Neural crest cell (in vitro differentiated cells): ENCODE data around the gene AFTPH. TPM values are rescaled to one million over a fixed set of nuclear protein-coding genes. Genes with fewer than 3 reads are reported as not detected.

Experiments
- DNase-seq: peaks from one replicate; pipeline ENCODE4 v3.0.0; 2021; ENCODE audit warnings: low read depth, mixed read lengths, low spot score
- H3K27ac Mint-ChIP-seq: one replicate; pipeline ENCODE4 v1.8.0; 2021; ENCODE audit warnings: mild to moderate bottlenecking, mixed read lengths; ENCODE audit not compliant: unreplicated experiment
- H3K27me3 Mint-ChIP-seq: 2 replicates; pipeline ENCODE4 v1.8.0; 2021; ENCODE audit warnings: low read depth, mild to moderate bottlenecking, mixed read lengths
- H3K36me3 Mint-ChIP-seq: 2 replicates; pipeline ENCODE4 v1.8.0; 2021; ENCODE audit warnings: low read depth, mild to moderate bottlenecking, mixed read lengths
- H3K4me1 Mint-ChIP-seq: 2 replicates; pipeline ENCODE4 v1.8.0; 2021; ENCODE audit warnings: mixed read lengths
- H3K4me3 Mint-ChIP-seq: one replicate; pipeline ENCODE4 v1.8.0; 2021; ENCODE audit warnings: mild to moderate bottlenecking, mixed read lengths
- H3K9me3 Mint-ChIP-seq: 2 replicates; pipeline ENCODE4 v1.8.0; 2021; ENCODE audit warnings: mixed read lengths
- long read RNA-seq: library from polyadenylated mRNA; unstranded; transcript quantifications from one replicate; pipeline ENCODE4 v2.0.0, GENCODE V29; 2020
- total RNA-seq: library from RNA; stranded (reverse); gene quantifications from 2 replicates; pipeline ENCODE4 v1.2.1, GENCODE V29; 2021
- TF ChIP-seq, protein P1 (sequence below): fragments of 200-600 bp; sonication (generic); conservative IDR thresholded peaks from 2 replicates; pipeline ENCODE4 v1.5.0; 2021; ENCODE audit warnings: antibody characterized with exemption, mild to moderate bottlenecking

The AFTPH gene, protein sequence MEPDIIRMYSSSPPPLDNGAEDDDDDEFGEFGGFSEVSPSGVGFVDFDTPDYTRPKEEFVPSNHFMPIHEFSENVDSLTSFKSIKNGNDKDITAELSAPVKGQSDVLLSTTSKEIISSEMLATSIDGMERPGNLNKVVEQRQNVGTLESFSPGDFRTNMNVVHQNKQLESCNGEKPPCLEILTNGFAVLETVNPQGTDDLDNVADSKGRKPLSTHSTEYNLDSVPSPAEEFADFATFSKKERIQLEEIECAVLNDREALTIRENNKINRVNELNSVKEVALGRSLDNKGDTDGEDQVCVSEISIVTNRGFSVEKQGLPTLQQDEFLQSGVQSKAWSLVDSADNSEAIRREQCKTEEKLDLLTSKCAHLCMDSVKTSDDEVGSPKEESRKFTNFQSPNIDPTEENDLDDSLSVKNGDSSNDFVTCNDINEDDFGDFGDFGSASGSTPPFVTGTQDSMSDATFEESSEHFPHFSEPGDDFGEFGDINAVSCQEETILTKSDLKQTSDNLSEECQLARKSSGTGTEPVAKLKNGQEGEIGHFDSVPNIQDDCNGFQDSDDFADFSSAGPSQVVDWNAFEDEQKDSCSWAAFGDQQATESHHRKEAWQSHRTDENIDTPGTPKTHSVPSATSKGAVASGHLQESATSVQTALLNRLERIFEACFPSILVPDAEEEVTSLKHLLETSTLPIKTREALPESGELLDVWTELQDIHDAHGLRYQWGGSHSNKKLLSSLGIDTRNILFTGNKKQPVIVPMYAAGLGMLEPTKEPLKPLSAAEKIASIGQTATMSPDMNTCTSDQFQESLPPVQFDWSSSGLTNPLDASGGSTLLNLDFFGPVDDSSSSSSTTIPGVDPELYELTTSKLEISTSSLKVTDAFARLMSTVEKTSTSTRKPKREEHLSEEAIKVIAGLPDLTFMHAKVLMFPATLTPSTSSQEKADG
- total RNA-seq = 14.6 and 17.3 TPM in 2 replicates
- long read RNA-seq, full-length matches to known transcripts = 3 of 21 reads
- long read RNA-seq, partial matches to known transcripts = 4 of 21 reads
- long read RNA-seq, other reads (novel, unspliced or antisense) = 14 of 21 reads

DNA sequence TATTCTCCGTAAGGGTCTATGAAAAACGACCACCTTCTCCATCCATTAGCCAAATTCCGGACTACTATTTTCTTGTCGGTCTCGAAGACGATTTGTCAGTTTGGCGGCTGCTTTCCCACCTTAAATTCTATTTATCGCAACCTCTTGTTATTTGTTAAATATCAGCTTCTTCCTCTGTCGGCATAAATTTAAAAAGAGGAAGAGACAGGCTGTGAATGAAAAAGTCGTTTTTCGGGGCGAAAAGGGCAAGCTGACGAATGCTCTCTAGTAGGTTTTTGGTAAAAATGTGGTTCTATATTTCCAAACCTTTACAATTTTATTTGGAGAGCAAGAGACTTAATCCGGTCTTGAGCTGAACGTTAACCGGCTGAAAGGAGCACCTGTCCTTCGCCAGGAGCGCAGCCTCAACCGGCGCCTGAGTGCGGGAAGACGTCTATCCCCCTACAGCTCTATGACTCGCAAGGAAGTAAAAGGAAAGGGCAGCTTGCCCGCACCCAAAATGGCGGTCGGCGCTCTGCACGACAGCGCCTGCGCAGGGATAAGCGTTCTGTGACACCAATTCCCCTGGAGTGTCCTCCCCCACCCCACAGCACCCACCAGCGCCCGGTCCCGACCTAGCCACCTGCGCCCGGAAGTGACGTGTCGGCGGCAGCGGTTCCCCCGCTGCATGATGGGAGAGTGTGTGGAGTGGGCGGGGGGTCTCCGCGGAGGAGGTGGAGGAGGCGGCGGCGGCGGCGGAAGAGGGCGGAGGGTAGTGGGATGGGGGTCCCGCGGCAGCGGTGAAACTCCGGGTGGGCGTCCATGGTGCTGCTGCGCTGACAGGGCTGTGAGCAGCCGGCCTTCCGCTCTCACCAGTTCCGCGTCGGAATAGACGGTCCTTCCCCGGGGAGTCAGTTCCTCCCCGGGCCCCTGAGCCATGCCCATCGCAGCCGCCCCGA lies at the start of gene AFTPH:
TSS of gene AFTPH (plus strand) at position 663 of the 938 bp plus-strand sequence. CDS start 27,147 bp downstream, outside the sequence.
- Mint-ChIP-seq H3K27me3 (no peaks in the 10 kb centered on the region), H3K27ac (peak within 1 kb of the TSS; percentile 98), H3K4me3 (peak within 1 kb of the TSS; percentile 100), H3K36me3 (no peaks in the 10 kb centered on the region), H3K4me1 (peaks cover 27% of the 10 kb centered on the region), H3K9me3 (no peaks in the 10 kb centered on the region)
- peak; percentile 96 for DNase-seq
- TF ChIP-seq, protein P1, sequence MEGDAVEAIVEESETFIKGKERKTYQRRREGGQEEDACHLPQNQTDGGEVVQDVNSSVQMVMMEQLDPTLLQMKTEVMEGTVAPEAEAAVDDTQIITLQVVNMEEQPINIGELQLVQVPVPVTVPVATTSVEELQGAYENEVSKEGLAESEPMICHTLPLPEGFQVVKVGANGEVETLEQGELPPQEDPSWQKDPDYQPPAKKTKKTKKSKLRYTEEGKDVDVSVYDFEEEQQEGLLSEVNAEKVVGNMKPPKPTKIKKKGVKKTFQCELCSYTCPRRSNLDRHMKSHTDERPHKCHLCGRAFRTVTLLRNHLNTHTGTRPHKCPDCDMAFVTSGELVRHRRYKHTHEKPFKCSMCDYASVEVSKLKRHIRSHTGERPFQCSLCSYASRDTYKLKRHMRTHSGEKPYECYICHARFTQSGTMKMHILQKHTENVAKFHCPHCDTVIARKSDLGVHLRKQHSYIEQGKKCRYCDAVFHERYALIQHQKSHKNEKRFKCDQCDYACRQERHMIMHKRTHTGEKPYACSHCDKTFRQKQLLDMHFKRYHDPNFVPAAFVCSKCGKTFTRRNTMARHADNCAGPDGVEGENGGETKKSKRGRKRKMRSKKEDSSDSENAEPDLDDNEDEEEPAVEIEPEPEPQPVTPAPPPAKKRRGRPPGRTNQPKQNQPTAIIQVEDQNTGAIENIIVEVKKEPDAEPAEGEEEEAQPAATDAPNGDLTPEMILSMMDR = no peak

DNA sequence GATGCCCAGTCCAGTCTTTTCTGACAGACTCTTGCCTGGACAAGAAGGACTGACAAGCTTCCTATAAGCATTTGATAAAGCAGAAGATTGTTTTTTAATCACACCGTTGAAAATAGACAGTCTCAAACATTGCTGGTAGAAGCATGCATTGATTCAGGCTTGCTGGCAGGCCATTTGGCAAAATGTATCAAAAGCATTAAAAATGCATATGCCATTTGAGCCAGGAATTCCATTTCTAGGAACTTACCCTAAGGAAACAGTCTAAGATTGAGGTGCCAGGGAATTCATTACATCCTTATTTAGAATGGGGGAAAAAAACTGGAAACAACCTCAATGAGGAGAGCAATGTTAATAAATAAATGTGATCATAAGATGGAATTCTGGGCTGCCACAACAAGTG lies 49.5 kb upstream of the AFTPH start:
- H3K27ac Mint-ChIP-seq = no peak overlapping the region
- H3K4me3 Mint-ChIP-seq = no peak overlapping the region
- no peaks in the 10 kb centered on the region for H3K9me3 Mint-ChIP-seq
- H3K4me1 Mint-ChIP-seq = peaks cover 7% of the 10 kb centered on the region
- H3K27me3 Mint-ChIP-seq = no peaks in the 10 kb centered on the region
- TF ChIP-seq, protein P1 = no peak
- no peaks in the 10 kb centered on the region for H3K36me3 Mint-ChIP-seq
- DNase-seq = no peak

DNA sequence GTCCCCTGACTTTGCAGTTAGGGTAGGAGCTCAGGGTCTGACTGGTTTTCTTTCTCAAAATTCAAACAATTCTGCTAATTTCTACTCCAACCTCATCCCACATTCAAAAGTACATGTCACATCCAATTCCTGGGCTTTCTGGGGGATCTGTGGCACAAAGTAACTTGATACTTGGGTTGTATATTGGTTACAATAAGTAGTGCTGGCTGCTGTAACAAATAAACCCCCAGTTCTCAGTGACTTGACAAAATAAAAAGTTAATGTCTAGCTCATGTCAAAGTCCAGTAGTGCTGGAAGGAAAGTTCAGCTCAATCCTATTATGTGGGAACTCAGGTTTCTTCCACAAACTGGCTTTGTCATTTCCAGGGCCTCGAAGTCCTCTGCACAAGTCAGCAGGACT lies 47.1 kb upstream of the AFTPH start:
- no peaks in the 10 kb centered on the region for H3K36me3 Mint-ChIP-seq
- no peaks in the 10 kb centered on the region for H3K9me3 Mint-ChIP-seq
- no peak for DNase-seq
- TF ChIP-seq, protein P1 = no peak
- peak overlapping the region; percentile 16 for H3K27ac Mint-ChIP-seq
- H3K4me3 Mint-ChIP-seq = no peak overlapping the region
- no peaks in the 10 kb centered on the region for H3K4me1 Mint-ChIP-seq
- no peaks in the 10 kb centered on the region for H3K27me3 Mint-ChIP-seq

DNA sequence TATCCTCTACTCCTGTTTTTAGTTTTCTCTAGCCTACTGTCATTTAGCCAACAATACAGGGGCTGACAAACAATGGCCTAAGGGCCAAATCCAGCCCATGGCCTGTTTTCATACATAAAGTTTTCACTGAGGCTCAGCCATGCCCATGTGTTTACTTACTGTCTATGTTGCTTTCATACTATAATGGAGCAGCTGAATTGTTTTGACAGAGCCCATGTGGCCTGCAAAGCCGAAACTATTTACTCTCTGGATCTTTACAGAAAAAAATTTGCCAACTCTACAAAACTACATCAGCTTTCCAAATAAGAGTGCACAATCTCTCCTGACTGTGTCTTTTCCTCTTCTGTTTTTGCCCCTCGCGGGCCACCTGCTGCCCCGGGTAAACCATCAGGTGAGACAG lies 46.1 kb upstream of the AFTPH start:
- Mint-ChIP-seq H3K4me3 (no peak overlapping the region), H3K4me1 (peaks cover 8% of the 10 kb centered on the region), H3K9me3 (no peaks in the 10 kb centered on the region), H3K27ac (no peak overlapping the region), H3K36me3 (no peaks in the 10 kb centered on the region), H3K27me3 (no peaks in the 10 kb centered on the region)
- TF ChIP-seq, protein P1 = no peak
- no peak for DNase-seq
